AG04450 (cell line): ENCODE measurements around the gene SYPL1. TPM values are rescaled to one million over a fixed set of nuclear protein-coding genes. Genes with fewer than 3 reads are reported as not detected.

ENCODE experiments used
- CTCF ChIA-PET: fragments of 300-600, 350-600 bp; formaldehyde crosslinking; extraction: SDS; loops from one replicate; lab custom pipeline; 2022; ENCODE audit warnings: antibody characterized with exemption, inconsistent platforms; lab: Charles Lee
- POLR2A ChIA-PET: fragments of 350-600 bp; formaldehyde crosslinking; extraction: SDS; loops from one replicate; lab custom pipeline; 2021; ENCODE audit warnings: antibody characterized with exemption, inconsistent platforms; lab: Yijun Ruan, JAX
- DNase-seq: peaks from one replicate; pipeline ENCODE4 v3.0.0-alpha.2; 2011; ENCODE audit warnings: low read depth, low spot score
- H3K27ac ChIP-seq: one replicate; pipeline ENCODE4 v1.5.1; 2012; ENCODE audit warnings: low read depth, low read length, control low read depth
- H3K27me3 ChIP-seq: one replicate; pipeline ENCODE4 v1.6.0; 2012; ENCODE audit warnings: low read length; ENCODE audit not compliant: control insufficient read depth, insufficient read depth
- H3K4me3 ChIP-seq: 2 replicates; pipeline ENCODE4 v1.5.1; 2011; ENCODE audit warnings: mild to moderate bottlenecking, low read depth, low read length, control low read depth
- H3K9me3 ChIP-seq: 2 replicates; pipeline ENCODE4 v1.5.1; 2012; ENCODE audit warnings: low read length; ENCODE audit not compliant: control insufficient read depth, insufficient read depth
- CTCF ChIP-seq: IDR thresholded peaks from 2 replicates; pipeline ENCODE4 v1.5.1; 2011; ENCODE audit warnings: low read depth, low read length, control low read depth, inconsistent platforms
- polyA plus RNA-seq: library from polyadenylated mRNA; depleted of rRNA; stranded (reverse); fragments of >200 nt; gene quantifications from 2 replicates; pipeline ENCODE4 v1.2.3, GENCODE V29; 2011

The SYPL1 gene
- polyA plus RNA-seq, 1 experiment: 84.7 TPM

GRCh38 chr7:106082087-106082854, 29.8 kb downstream of the SYPL1 start:
- TF ChIP-seq CTCF: no peak
- CTCF ChIA-PET: interaction anchor here (0.7 kb wide), 1 partner anchor 72 kb away, joined by 3 read pairs; no protein-coding TSS in a partner anchor
- DNase-seq: no peak

DNA sequence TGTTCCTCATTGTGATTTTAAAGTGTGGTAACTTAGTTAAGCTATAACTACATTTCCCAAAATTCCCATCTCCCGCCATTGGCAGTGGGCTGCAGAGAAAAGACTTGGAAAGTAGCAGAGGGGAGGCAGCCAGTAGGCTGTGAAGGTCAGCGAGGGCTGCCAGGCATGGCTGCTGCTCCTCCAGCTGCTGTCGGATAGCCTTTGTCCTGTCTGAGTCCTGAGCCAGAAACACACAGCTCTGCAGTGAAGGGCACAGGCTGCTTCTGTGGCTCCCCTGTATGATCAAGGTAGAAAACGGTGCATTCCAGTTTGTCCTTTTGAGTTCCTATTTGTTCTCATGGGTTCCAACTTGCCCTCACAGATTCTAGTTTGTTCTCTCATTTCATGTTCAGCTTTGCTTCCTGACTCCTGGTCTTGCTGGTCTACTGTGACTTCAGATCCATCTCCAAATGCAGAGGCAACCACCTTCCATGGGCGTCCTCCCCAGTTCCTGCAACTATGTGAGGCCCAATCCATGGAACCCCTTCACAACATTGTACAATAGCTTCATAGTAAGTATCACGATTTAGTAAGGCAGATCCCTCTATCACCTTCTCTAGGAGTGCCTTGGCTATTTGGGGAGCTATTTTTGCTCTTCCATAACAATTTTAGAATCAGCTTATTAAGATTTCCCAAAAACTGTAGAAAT, 31.7 kb downstream of the SYPL1 start:
- CTCF ChIA-PET: interaction anchor here (1.3 kb wide), 1 partner anchor 73 kb away, joined by 5 read pairs; no protein-coding TSS in a partner anchor

More at GRCh38 chr7:106082087-106082854, 29.8 kb downstream of the SYPL1 start:
- Histone ChIP-seq H3K27me3 (no peaks in the 10 kb centered on the region), H3K27ac (no peak overlapping the region), H3K9me3 (no peaks in the 10 kb centered on the region), H3K4me3 (no peak overlapping the region)
- POLR2A ChIA-PET: interaction anchor here (0.6 kb wide), 1 partner anchor 138 kb away, joined by 3 read pairs; no protein-coding TSS in a partner anchor

DNA sequence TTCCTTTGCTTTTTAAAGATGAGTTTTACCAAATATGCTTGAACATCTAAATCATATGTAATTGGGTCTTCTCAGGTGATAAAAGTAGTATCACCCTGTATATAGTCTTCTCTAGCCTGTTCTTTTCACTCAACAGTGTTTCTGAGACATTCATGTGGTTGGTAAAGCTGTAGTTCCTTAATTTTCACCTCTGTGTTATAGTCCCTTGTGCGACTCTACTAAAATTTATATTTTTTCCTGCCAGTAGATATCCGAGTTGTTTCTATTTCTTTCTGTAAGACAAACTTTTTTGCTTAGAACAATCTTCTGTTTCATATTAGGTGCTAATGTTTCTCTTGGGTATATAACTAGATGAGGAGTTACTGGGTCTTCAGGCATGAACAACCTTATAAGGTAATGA, 35.6 kb downstream of the SYPL1 start:
- CTCF ChIA-PET: interaction anchor here (1.9 kb wide), 1 partner anchor 12 kb away, joined by 5 read pairs; no protein-coding TSS in a partner anchor
- no peak for TF ChIP-seq CTCF

More for the DNA sequence above, 31.7 kb downstream of the SYPL1 start:
- POLR2A ChIA-PET: interaction anchor here (0.7 kb wide), 1 partner anchor 66 kb away, joined by 10 read pairs; no protein-coding TSS in a partner anchor
- no peaks in the 10 kb centered on the region for H3K27me3 ChIP-seq
- no peak for TF ChIP-seq CTCF
- H3K4me3 ChIP-seq: no peak overlapping the region
- H3K9me3 ChIP-seq: no peaks in the 10 kb centered on the region
- no peak for DNase-seq
- H3K27ac ChIP-seq: no peak overlapping the region

DNA sequence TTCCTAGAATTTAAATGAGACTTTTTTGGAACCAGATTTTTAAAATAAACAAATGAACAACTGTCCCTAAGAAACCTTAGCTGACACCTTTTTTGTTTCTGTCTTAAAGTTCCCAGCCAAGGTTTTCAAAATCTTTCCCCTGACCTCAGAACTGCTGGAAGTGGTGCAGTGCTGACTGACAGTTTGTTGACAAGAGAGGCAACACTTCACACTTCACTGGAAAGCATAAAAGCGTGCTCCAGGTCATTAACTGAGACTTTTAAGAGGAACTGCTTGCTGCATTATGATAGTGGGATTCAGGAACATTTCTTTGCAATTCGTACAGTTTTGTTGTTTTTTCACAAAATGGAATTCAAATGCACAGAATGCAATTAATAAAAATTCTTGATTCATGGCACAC, 36.2 kb downstream of the SYPL1 start:
- no peak for TF ChIP-seq CTCF
- no peak for DNase-seq
- H3K4me3 ChIP-seq: no peak overlapping the region
- no peaks in the 10 kb centered on the region for H3K9me3 ChIP-seq
- CTCF ChIA-PET: interaction anchor here (1.3 kb wide), 1 partner anchor 78 kb away, joined by 3 read pairs; no protein-coding TSS in a partner anchor
- peaks cover 2% of the 10 kb centered on the region for H3K27me3 ChIP-seq
- POLR2A ChIA-PET: no interaction called here
- H3K27ac ChIP-seq: no peak overlapping the region

More for the DNA sequence above, 35.6 kb downstream of the SYPL1 start:
- Histone ChIP-seq H3K27ac (no peak overlapping the region), H3K4me3 (no peak overlapping the region), H3K27me3 (peaks cover under 1% of the 10 kb centered on the region), H3K9me3 (no peaks in the 10 kb centered on the region)
- POLR2A ChIA-PET: no interaction called here
- DNase-seq: no peak
